Left ventricle myocardium inferior (tissue), 1 donor: Measurements from ENCODE around the gene PTPRN2. TPM values are rescaled to one million over a fixed set of nuclear protein-coding genes. Genes with fewer than 3 reads are reported as not detected.

Experiments
- DNase-seq: peaks from one replicate; pipeline ENCODE4 v3.0.0-alpha.2; 2020
- H3K27ac ChIP-seq: fragments of 200-600 bp; replicated peaks from 2 replicates; pipeline ENCODE4 v1.8.0; 2021
- H3K27me3 ChIP-seq: fragments of 200-600 bp; 2 replicates; pipeline ENCODE4 v1.8.0; 2021; ENCODE audit warnings: low read depth
- H3K36me3 ChIP-seq: fragments of 200-600 bp; 2 replicates; pipeline ENCODE4 v1.8.0; 2021
- H3K4me1 ChIP-seq: fragments of 200-600 bp; 2 replicates; pipeline ENCODE4 v1.8.0; 2021
- H3K4me3 ChIP-seq: fragments of 200-600 bp; 2 replicates; pipeline ENCODE4 v1.8.0; 2021; ENCODE audit warnings: mild to moderate bottlenecking, moderate library complexity
- H3K9me3 ChIP-seq: fragments of 200-600 bp; replicated peaks from 2 replicates; pipeline ENCODE4 v1.8.0; 2021
- CTCF ChIP-seq: fragments of 200-600 bp; IDR thresholded peaks from 2 replicates; pipeline ENCODE4 v1.8.0; 2021; ENCODE audit warnings: antibody characterized with exemption, mild to moderate bottlenecking, borderline replicate concordance
- intact Hi-C: fragments of 100-400 bp; cut with micrococcal nuclease; formaldehyde crosslinking; loops from one replicate; pipeline ENCODE4 v1.11.0; 2022
- total RNA-seq: library from RNA; stranded (reverse); fragmentation: NEBNext Ultra II Directional; extraction: Animal tissue kit (Norgen Biotek cat#: 25700); gene quantifications from one replicate; pipeline ENCODE4 v1.2.1, GENCODE V29; 2021
- donor health status: DM: no; HTN: yes; CAD: no; lungs with severe emphysema.

Gene PTPRN2
- total RNA-seq, 1 donor from 2014 or later = 1.3 TPM

GRCh38 chr7:158561659-158562058, 26.0 kb downstream of the PTPRN2 start:
- no peaks in the 10 kb centered on the region for H3K4me1 ChIP-seq
- H3K4me3 ChIP-seq = no peak overlapping the region
- peaks cover 73% of the 10 kb centered on the region for H3K27me3 ChIP-seq
- H3K9me3 ChIP-seq = no peaks in the 10 kb centered on the region
- no peak overlapping the region for H3K27ac ChIP-seq
- DNase-seq = no peak
- intact Hi-C loops = no loop called here
- no peak for TF ChIP-seq CTCF
- no peaks in the 10 kb centered on the region for H3K36me3 ChIP-seq

GRCh38 chr7:158560386-158560785, 27.2 kb downstream of the PTPRN2 start:
- Histone ChIP-seq H3K4me3 (no peak overlapping the region), H3K27me3 (peaks cover 73% of the 10 kb centered on the region), H3K36me3 (no peaks in the 10 kb centered on the region), H3K27ac (no peak overlapping the region), H3K4me1 (no peaks in the 10 kb centered on the region), H3K9me3 (no peaks in the 10 kb centered on the region)
- DNase-seq = no peak
- intact Hi-C loops = no loop called here
- no peak for TF ChIP-seq CTCF

- Histone ChIP-seq H3K27me3 (peaks cover 72% of the 10 kb centered on the region), H3K9me3 (no peaks in the 10 kb centered on the region), H3K4me3 (no peak overlapping the region), H3K4me1 (no peaks in the 10 kb centered on the region), H3K27ac (no peak overlapping the region), H3K36me3 (no peaks in the 10 kb centered on the region)
- intact Hi-C loops = no loop called here
- TF ChIP-seq CTCF = no peak
- no peak for DNase-seq
These were observed 28.3 kb downstream of the PTPRN2 start for GRCh38 chr7:158559356-158559755.

GRCh38 chr7:158558816-158559215, 28.8 kb downstream of the PTPRN2 start:
- H3K27me3 ChIP-seq = peaks cover 67% of the 10 kb centered on the region
- no peak for DNase-seq
- no peak for TF ChIP-seq CTCF
- no peaks in the 10 kb centered on the region for H3K4me1 ChIP-seq
- no peaks in the 10 kb centered on the region for H3K36me3 ChIP-seq
- no peak overlapping the region for H3K27ac ChIP-seq
- H3K4me3 ChIP-seq = no peak overlapping the region
- intact Hi-C loops = no loop called here
- no peaks in the 10 kb centered on the region for H3K9me3 ChIP-seq

- H3K4me3 ChIP-seq = no peak overlapping the region
- DNase-seq = no peak
- intact Hi-C loops = no loop called here
- H3K36me3 ChIP-seq = no peaks in the 10 kb centered on the region
- H3K27me3 ChIP-seq = peaks cover 65% of the 10 kb centered on the region
- no peaks in the 10 kb centered on the region for H3K9me3 ChIP-seq
- no peak for TF ChIP-seq CTCF
- H3K27ac ChIP-seq = no peak overlapping the region
- H3K4me1 ChIP-seq = no peaks in the 10 kb centered on the region
These were observed 30.2 kb downstream of the PTPRN2 start for GRCh38 chr7:158557441-158557755.
